ENCODE measurements around the gene NFKBIE. TPM values are rescaled to one million over a fixed set of nuclear protein-coding genes. Genes with fewer than 3 reads are reported as not detected.

NFKBIE gene
- total and polyA plus RNA-seq, 2 of the 13 experiments (the other 11 are each of a cell fraction or from before 2014, with no cell fraction given) = 6.7 to 14.5 TPM

- TF ChIP-seq NFKBIZ (CRISPR knock-in tag; IDR thresholded peaks at IDR 0.05) = 0 out of 2 replicates have a peak, but pooled peaks have one; percentile 20
- no peak for TF ChIP-seq IRF9 (CRISPR knock-in tag; IDR thresholded peaks at IDR 0.05; ENCODE audit: borderline replicate concordance)
- TF ChIP-seq GLMP (CRISPR knock-in tag; IDR thresholded peaks at IDR 0.05; ENCODE audit: borderline replicate concordance) = no peak
- no peak for TF ChIP-seq ZNF614 (CRISPR knock-in tag; IDR thresholded peaks at IDR 0.05; ENCODE audit: borderline replicate concordance)
- no peak; the same call in 1 of the 2 replicates for TF ChIP-seq CENPT (CRISPR knock-in tag; IDR thresholded peaks at IDR 0.05; ENCODE audit: low read depth)
- TF ChIP-seq SRY (CRISPR knock-in tag; IDR thresholded peaks at IDR 0.05) = no peak
- no peak for TF ChIP-seq GFI1 (CRISPR knock-in tag; IDR thresholded peaks at IDR 0.05; ENCODE audit: borderline replicate concordance)
- TF ChIP-seq ZNF235 (CRISPR knock-in tag; IDR thresholded peaks at IDR 0.05; ENCODE audit: borderline replicate concordance) = no peak
- TF ChIP-seq POLR2AphosphoS5 (IDR thresholded peaks at IDR 0.05; ENCODE audit: low read depth, low read length) = peak; percentile 61
- TF ChIP-seq PCBP1 (IDR thresholded peaks at IDR 0.05; ENCODE audit: borderline replicate concordance, low read depth, low read length) = no peak
- no peak for TF ChIP-seq NONO (IDR thresholded peaks at IDR 0.05)
- TF ChIP-seq NONO (CRISPR knock-in tag; conservative IDR thresholded peaks at IDR 0.05) = 0 out of 2 replicates have a peak, but pooled peaks have one; percentile 22
- TF ChIP-seq ATRX (CRISPR knock-in tag; IDR thresholded peaks at IDR 0.05; ENCODE audit: borderline replicate concordance) = no peak
- no peak for TF ChIP-seq TBX2 (CRISPR knock-in tag; IDR thresholded peaks at IDR 0.05; ENCODE audit: borderline replicate concordance)
- TF ChIP-seq SP2 (CRISPR knock-in tag; IDR thresholded peaks at IDR 0.05) = no peak
- TF ChIP-seq BCL3 (CRISPR knock-in tag; IDR thresholded peaks at IDR 0.05) = no peak
- no peak for TF ChIP-seq TEAD2 (CRISPR knock-in tag; IDR thresholded peaks at IDR 0.05)
- no peak for TF ChIP-seq ZBTB14 (CRISPR knock-in tag; IDR thresholded peaks at IDR 0.05)
- TF ChIP-seq AHR (CRISPR knock-in tag; IDR thresholded peaks at IDR 0.05) = no peak
- no peak for TF ChIP-seq CCAR2 (optimal IDR thresholded peaks at IDR 0.05; ENCODE audit: low read depth, low read length)
- 0 out of 2 replicates have a peak, but pooled peaks have one; percentile 23 for TF ChIP-seq ZNF784 (CRISPR knock-in tag; IDR thresholded peaks at IDR 0.05; ENCODE audit: borderline replicate concordance)
- TF ChIP-seq HCFC1 (IDR thresholded peaks at IDR 0.05; ENCODE audit: low read depth, low read length) = no peak
- TF ChIP-seq NFE2L2 (IDR thresholded peaks at IDR 0.05; ENCODE audit: low read length) = no peak
- no peak for TF ChIP-seq ZNF839 (CRISPR knock-in tag; IDR thresholded peaks at IDR 0.05; ENCODE audit: borderline replicate concordance)
- TF ChIP-seq CC2D1A (CRISPR knock-in tag; IDR thresholded peaks at IDR 0.05) = no peak
These were observed 10.9 kb downstream of the NFKBIE start (continued) for GRCh38 chr6:44254191-44255104.

Measured in HepG2 (cell line).